GM12878 (cell line): ENCODE results near the gene SARS2.

Source experiments
- CTCF ChIP-seq, 3 experiments: IDR thresholded peaks in 2 of 3; conservative IDR thresholded peaks in 1 of 3; 2 replicates each; pipeline ENCODE4 v1.5.1; 2011; ENCODE audit warnings: low read depth in 3 of 3, low read length in 3 of 3, mild to moderate bottlenecking in 3 of 3, control low read depth in 2 of 3, moderate library complexity in 2 of 3, inconsistent platforms in 1 of 3, mixed read lengths in 1 of 3; ENCODE audit not compliant: control insufficient read depth in 2 of 3, insufficient read depth in 1 of 3; ENCODE audit errors: extremely low read depth in 1 of 3
- JUND ChIP-seq: IDR thresholded peaks from 2 replicates; pipeline ENCODE4 v1.6.1; 2012; ENCODE audit warnings: low read depth, mild to moderate bottlenecking, low read length, improper control_type of control experiment, moderate library complexity
- RAD21 ChIP-seq: IDR thresholded peaks from 2 replicates; pipeline ENCODE4 v1.6.1; 2011; ENCODE audit warnings: mild to moderate bottlenecking, low read depth, low read length, moderate library complexity; ENCODE audit not compliant: insufficient read depth
- SPI1 ChIP-seq: IDR thresholded peaks from 2 replicates; pipeline ENCODE4 v1.6.1; 2011; ENCODE audit warnings: low read depth, mild to moderate bottlenecking, low read length, moderate library complexity, borderline replicate concordance; ENCODE audit not compliant: insufficient read depth
- SUPT20H ChIP-seq: IDR thresholded peaks from 2 replicates; pipeline ENCODE4 v1.6.1; 2011; ENCODE audit warnings: low read depth, mild to moderate bottlenecking, low read length, moderate library complexity, borderline replicate concordance; ENCODE audit not compliant: control insufficient read depth

- TF ChIP-seq JUND (no peak), CTCF (IDR thresholded peaks at IDR 0.05 in 2 of 3, conservative IDR thresholded peaks at IDR 0.05 in 1 of 3; ENCODE audit: control insufficient read depth in 2 of 3, extremely low read depth in 1 of 3, insufficient read depth in 1 of 3, low read depth in 3 of 3, low read length in 3 of 3) (no peak), SUPT20H (no peak), RAD21 (no peak), SPI1 (no peak)
Measured at GRCh38 chr19:38939957-38940356, 9.4 kb upstream of the SARS2 start.
